ENCODE results near the gene SLC35C1.
"Not testable (repeated sequence)": the region's sequence is repeated elsewhere in the genome, so short reads cannot be mapped to it uniquely, and the experiment has no call there.

Gene SLC35C1

DNA sequence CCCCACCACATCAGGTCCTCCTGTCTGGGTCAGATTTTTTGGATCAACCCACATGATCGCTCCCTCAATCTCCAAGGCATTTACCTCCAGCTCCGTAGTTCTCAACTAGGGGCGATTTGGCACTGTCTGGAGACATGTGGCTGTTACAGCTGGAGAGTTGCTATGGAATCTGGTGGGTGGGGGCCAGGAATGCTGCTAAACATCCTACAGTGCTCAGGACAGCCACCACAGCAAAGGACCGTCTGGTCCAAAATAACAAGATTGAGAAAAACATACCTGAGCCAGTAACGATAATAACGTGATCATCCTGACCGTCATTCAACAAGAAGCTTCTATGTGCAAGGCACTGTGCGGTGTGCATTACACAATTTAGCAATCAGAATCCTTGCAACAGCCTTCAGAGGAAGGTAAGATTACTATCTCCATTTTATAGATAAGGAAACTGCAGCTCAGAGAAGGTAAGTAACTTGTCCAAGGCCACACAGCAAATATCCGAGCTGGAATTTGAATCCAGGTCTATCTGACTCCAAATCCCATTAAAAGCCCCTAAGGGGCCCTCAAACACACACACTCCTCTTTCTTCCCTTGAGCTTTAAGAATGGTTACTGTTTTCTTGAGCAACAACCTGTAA is 28.0 kb downstream of the SLC35C1 start:
- Mint-ChIP-seq H3K9me3 (no peaks in the 10 kb centered on the region), H3K27me3 (peaks cover 12% of the 10 kb centered on the region), H3K27ac (no peak overlapping the region), H3K4me3 (no peak overlapping the region), H3K36me3 (no peaks in the 10 kb centered on the region), H3K4me1 (peaks cover 7% of the 10 kb centered on the region)
- ATAC-seq (ENCODE audit: low read depth) (no peak), DNase-seq (ENCODE audit: low spot score in 2 of 2) (no peak)

DNA sequence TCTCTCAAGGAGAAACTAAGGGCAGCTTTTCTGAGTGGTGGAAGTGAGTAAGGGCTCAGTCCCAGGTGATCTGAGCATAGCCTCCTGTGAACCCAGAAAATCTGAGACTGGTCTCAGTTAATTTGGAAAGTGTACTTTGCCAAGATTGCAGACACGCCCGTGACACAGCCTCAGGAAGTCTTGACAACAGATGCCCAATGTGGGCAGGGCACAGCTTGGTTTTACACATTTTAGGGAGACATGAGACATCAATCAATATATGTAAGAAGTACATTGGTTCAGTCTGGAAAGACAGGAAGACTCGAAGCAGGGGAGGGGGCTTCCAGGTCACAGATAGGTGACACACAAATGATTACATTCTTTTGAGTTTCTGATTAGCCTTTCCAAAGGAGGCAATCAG is 28.8 kb downstream of the SLC35C1 start:
- Mint-ChIP-seq H3K4me3 (no peak overlapping the region), H3K36me3 (no peaks in the 10 kb centered on the region), H3K27me3 (peaks cover 10% of the 10 kb centered on the region), H3K27ac (no peak overlapping the region), H3K4me1 (peaks cover 7% of the 10 kb centered on the region), H3K9me3 (no peaks in the 10 kb centered on the region)
- no peak for DNase-seq (ENCODE audit: low spot score in 2 of 2)
- no peak for ATAC-seq (ENCODE audit: low read depth)

DNA sequence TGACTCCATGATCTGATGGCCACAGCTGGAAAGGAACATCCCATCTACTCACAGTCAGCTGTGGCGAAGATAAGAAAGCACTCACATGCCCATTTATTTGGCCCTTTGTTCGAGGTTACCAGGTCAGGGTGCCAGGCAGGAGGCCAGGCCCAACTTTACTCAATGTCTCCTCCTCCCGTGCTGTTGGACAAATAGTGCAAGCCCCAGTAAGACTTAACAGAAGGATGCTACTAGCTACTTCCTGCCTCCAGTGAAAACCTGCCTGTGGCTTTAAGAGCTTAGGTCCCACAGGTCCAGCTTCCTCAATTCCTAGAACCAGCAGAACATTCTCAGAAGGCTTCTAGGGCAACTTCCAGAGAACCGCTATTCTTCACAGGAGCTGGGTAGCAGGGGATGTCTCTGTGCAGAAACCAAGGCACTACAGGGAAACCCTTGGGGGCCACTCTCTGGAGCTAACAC is 29.4 kb downstream of the SLC35C1 start:
- Mint-ChIP-seq H3K27me3 (peaks cover 10% of the 10 kb centered on the region), H3K4me3 (no peak overlapping the region), H3K4me1 (peaks cover 7% of the 10 kb centered on the region), H3K27ac (no peak overlapping the region), H3K9me3 (no peaks in the 10 kb centered on the region), H3K36me3 (no peaks in the 10 kb centered on the region)
- DNase-seq (ENCODE audit: low spot score in 2 of 2) (no peak), ATAC-seq (ENCODE audit: low read depth) (no peak)

DNA sequence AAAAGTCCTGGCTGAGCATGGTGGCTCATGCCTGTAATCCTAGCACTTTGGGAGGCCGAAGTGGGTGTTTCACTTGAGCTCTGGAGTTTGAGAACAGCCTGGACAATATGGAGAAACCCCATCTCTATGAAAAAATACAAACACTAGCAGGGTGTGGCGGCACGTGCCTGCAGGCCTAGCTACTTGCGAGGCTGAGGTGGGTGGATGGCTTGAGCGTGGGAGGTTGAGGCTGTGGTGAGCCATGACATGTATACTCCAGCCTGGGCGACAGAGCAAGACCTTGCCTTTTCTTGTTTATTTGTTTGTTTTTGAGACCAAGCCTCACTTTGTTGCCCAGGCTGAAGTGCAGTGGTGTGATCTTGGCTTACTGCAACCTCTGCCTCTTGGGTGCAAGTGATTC is 34.3 kb downstream of the SLC35C1 start:
- ATAC-seq (ENCODE audit: low read depth): no peak
- Mint-ChIP-seq H3K4me3 (no peak overlapping the region), H3K27me3 (no peaks in the 10 kb centered on the region), H3K9me3 (no peaks in the 10 kb centered on the region), H3K27ac (no peak overlapping the region), H3K36me3 (no peaks in the 10 kb centered on the region), H3K4me1 (peaks cover 15% of the 10 kb centered on the region)
- no peak for DNase-seq (ENCODE audit: low spot score in 2 of 2)

DNA sequence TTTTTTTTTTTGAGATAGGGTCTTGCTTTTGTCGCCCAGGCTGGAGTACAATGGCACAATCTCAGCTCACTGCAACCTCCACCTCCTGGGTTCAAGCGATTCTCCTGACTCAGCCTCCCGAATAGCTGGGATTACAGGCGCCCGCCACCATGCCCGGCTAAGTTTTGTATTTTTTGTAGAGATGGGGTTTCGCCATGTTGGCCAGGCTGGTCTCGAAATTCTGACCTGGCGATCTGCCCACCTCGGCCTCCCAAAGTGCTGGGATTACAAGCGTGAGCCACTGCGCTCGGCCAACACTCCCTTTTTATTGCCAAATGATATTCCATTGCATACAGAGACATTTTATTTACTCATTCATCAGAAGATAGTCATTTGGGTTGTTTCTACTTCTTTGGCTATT is 35.3 kb downstream of the SLC35C1 start:
- H3K36me3 Mint-ChIP-seq; H3K4me3 Mint-ChIP-seq; DNase-seq (ENCODE audit: low spot score in 2 of 2); ATAC-seq (ENCODE audit: low read depth); H3K27me3 Mint-ChIP-seq; H3K9me3 Mint-ChIP-seq: not testable (repeated sequence)
- Mint-ChIP-seq H3K27ac (peak overlapping the region; percentile 5), H3K4me1 (peaks cover 15% of the 10 kb centered on the region)

DNA sequence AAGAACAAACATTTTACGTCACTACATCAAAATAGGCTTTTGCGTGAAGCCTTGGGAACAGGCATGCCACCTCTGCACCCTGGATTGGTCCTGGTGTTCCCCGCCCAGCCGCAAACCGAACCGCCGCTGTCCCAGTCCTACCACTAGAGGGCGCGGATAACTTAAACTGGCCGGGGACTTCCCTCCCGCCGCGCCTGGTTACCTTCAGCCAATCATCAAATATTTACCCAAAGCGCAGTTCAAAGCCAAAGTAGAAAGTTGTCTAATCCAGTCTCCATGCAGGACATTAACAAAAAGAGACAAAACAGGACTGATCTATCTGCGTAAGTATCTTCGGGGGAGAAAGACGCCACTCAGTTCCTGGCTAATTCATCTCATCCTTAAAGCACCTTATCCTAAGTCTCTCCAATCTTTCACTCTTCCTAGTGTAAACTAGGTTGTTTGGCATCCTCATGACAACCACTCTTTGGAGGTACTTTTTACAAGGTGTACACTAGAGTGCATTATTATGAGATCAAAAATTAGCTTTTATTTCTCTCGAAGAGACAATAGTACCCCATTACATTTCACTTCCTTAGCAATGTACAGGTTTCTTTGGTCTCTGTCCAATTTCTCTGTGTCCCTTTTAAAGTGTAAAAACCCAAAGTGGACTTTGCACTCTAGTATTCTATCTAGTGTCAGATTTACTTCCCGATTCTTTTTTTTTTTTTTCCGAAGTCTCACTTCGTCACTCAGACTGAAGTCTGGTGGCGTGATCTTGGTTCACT is 38.4 kb downstream of the SLC35C1 start:
- peaks cover 21% of the 10 kb centered on the region for H3K4me1 Mint-ChIP-seq
- no peaks in the 10 kb centered on the region for H3K9me3 Mint-ChIP-seq
- peak overlapping the region; percentile 15 for H3K4me3 Mint-ChIP-seq
- peak overlapping the region; percentile 96 for H3K27ac Mint-ChIP-seq
- ATAC-seq (ENCODE audit: low read depth) (peak; percentile 33), DNase-seq (ENCODE audit: low spot score in 2 of 2) (peak; percentile 91 to 93)
- H3K36me3 Mint-ChIP-seq: no peaks in the 10 kb centered on the region
- no peaks in the 10 kb centered on the region for H3K27me3 Mint-ChIP-seq

DNA sequence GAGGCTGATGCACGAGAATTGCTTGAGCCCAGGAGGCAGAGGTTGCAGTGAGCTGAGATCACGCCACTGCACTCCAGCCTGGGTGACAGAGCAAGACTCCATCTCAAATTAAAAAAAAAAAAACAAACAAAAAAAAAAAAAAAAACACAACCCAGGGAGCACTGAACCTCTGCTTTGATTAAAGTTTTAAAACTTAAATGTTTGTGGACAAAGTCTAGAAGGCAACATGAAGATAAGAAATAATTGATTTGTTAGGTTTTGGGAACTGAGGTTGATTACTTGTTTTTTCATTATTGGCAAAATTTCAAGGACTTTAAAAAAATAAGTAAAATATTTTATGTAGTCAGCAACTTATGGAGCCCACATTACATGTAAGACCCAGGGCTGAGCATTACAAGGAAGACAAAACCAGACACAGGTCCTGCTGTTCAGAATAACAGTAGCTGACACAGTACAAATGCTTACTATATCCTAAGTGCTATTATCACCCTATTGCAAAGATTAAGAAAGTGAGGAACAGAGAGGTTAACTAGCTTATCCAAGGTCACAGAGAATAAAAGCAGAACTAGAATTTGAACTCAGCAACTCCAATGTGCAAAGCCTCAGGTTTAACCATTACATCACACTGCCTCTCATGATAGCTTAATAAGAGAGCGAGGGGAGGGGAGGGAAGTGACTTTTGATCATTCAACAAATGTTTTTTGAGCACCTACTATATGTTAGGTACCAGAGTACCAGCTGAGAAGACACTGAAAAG is 40.1 kb downstream of the SLC35C1 start:
- Mint-ChIP-seq H3K9me3 (no peaks in the 10 kb centered on the region), H3K4me3 (no peak overlapping the region), H3K36me3 (no peaks in the 10 kb centered on the region), H3K4me1 (peaks cover 32% of the 10 kb centered on the region), H3K27ac (peak overlapping the region; percentile 99), H3K27me3 (no peaks in the 10 kb centered on the region)
- ATAC-seq (ENCODE audit: low read depth): no peak
- DNase-seq (ENCODE audit: low spot score in 2 of 2): no peak

DNA sequence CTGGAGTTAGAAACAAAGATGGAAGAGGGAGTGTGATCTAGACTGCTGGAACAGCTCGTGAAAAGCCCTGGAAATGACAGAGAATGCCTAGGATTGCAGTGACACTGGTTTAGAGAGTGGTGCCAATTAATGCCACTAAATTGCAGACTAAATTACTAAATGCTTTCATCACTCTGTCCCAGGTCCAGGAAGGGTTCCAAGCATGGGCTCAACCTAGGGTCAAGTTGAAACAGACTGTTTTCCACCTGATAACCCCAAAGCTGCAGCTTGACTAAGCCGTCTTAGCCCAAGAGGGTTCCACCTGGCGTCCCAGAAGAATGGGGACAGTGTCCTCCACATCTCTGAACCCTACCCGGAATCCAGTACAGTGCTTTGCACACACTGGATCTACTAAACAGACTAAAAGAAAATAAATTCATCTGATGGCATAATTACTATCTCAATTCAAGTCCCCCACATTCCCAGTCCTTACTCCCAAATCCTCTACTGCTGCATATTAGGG is 41.3 kb downstream of the SLC35C1 start:
- Mint-ChIP-seq H3K9me3 (no peaks in the 10 kb centered on the region), H3K27me3 (no peaks in the 10 kb centered on the region), H3K36me3 (no peaks in the 10 kb centered on the region), H3K4me3 (peak overlapping the region; percentile 80), H3K4me1 (peaks cover 38% of the 10 kb centered on the region), H3K27ac (peak overlapping the region; percentile 99)
- ATAC-seq (ENCODE audit: low read depth) (no peak), DNase-seq (ENCODE audit: low spot score in 2 of 2) (no peak)

DNA sequence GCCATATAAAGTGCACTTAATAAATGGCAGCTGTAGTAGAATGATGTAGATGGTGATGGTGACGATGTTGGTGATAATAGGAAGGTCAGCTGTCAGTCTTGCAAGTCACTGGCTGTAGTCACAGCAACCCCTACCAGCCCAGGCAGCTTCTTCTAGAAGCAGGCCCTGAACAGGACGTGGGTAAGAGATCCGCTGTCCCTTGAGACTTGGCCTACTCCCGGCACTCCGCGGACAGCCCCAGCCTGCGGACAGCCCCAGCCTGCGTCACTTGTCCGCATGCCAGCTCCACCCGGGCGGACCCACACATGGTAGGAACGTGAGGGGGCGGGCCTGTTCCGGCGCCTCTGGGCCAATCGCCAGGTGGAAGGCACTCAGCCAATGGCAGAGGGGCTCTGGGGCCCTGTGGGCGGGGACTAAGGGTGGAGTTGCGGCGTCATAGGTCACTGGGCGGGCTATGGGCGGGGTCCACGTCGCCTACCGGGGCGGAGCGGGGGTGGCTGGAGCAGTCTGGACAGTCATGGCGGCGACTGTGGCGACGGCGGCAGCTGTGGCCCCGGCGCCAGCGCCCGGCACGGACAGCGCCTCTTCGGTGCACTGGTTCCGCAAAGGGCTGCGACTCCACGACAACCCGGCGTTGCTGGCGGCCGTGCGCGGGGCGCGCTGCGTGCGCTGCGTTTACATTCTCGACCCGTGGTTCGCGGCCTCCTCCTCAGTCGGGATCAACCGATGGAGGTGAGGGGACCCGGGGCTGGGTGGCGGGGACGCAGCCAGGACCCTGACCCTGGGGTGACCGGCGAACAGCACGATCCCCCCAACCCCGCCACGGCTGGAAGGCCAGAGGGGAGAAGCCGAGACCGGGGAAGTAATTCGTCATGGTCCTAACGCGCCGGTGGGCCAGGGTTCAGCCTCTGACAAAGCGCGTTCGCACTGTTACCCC is 42.3 kb downstream of the SLC35C1 start, which contains the start of gene CRY2:
TSS of gene CRY2 (plus strand) at position 502 of the 937 bp plus-strand sequence. CDS start at position 518, 16 bp downstream.
- Mint-ChIP-seq H3K36me3 (no peaks in the 10 kb centered on the region), H3K4me1 (peaks cover 44% of the 10 kb centered on the region), H3K27ac (peak within 1 kb of the TSS; percentile 99), H3K4me3 (peak within 1 kb of the TSS; percentile 80), H3K27me3 (no peaks in the 10 kb centered on the region), H3K9me3 (no peaks in the 10 kb centered on the region)
- ATAC-seq (ENCODE audit: low read depth): peak; percentile 75
- DNase-seq (ENCODE audit: low spot score in 2 of 2): peak; percentile 98 to 99

DNA sequence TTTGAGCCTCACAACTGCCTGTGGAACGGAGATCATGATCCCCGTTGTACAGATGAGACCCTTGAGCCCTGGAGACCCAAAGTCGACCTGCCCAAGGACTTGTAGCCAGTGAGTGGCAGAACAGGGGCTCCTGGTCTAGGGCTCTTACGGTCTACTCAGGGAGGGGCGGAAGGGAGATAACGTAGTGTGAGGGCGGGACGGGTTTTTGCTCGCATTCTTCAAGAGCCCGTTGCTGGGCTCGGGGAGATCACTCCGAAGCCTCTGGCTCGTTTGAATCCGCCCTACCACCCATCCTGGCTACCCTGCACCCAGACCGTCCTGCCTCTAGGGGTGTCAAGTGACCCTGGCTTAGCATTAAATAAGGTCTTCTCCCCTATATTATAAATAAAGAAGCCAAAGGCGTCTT is 43.0 kb downstream of the SLC35C1 start:
- Mint-ChIP-seq H3K9me3 (no peaks in the 10 kb centered on the region), H3K36me3 (no peaks in the 10 kb centered on the region), H3K4me1 (peaks cover 49% of the 10 kb centered on the region), H3K4me3 (peak overlapping the region; percentile 80), H3K27me3 (no peaks in the 10 kb centered on the region), H3K27ac (peak overlapping the region; percentile 99)
- DNase-seq (ENCODE audit: low spot score in 2 of 2): peak in 1 of 2 donors; percentile 38
- peak; percentile 4 for ATAC-seq (ENCODE audit: low read depth)

DNA sequence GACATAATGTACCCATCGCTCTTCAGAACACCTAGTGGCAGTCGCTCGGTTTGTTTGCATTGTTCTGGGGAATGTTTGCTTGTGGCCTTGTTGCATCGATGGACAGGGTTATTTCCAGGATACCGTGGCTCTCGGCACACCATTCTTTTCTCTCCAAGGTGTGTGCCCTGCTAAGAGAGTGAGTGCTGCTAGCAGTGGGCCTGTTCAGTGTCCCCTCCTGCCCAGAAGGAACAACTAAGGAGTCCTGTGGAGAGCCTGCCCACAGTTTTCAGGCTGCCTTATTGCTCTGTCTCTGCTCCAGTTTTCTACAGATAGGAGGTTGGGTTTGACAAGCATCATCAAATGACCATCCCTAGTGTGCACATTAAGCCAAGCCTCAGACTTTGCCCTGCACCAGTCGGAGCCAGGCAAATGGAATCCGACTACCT is 43.7 kb downstream of the SLC35C1 start:
- no peaks in the 10 kb centered on the region for H3K27me3 Mint-ChIP-seq

DNA sequence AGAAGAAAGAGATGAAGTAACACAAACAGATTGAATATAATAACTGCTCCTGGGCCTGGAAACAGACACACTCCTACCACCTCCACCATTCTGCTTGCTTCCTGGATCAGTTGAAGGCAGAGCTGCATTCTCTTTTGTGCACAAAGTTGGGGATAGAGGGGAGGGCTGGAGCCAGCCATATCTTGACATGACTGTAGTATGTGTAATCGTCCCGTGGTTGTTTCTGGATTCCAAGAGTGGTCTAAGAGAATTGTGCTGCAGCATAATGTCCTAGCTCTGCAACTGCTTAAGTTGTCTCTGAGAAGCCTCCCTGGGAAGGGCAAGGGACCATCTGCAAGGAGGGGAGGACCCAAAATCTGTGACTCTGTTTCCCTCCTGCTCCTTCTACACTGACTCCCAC is 45.5 kb downstream of the SLC35C1 start:
- no peak overlapping the region for H3K4me3 Mint-ChIP-seq
- H3K27ac Mint-ChIP-seq: no peak overlapping the region
- DNase-seq (ENCODE audit: low spot score in 2 of 2) (no peak), ATAC-seq (ENCODE audit: low read depth) (no peak)
- H3K27me3 Mint-ChIP-seq: no peaks in the 10 kb centered on the region
- peaks cover 5% of the 10 kb centered on the region for H3K36me3 Mint-ChIP-seq
- peaks cover 42% of the 10 kb centered on the region for H3K4me1 Mint-ChIP-seq
- H3K9me3 Mint-ChIP-seq: no peaks in the 10 kb centered on the region

More for the DNA sequence above, 43.7 kb downstream of the SLC35C1 start:
- Mint-ChIP-seq H3K4me1 (peaks cover 43% of the 10 kb centered on the region), H3K9me3 (no peaks in the 10 kb centered on the region), H3K27ac (peak overlapping the region; percentile 99), H3K4me3 (peak overlapping the region; percentile 80), H3K36me3 (no peaks in the 10 kb centered on the region)
- ATAC-seq (ENCODE audit: low read depth) (no peak), DNase-seq (ENCODE audit: low spot score in 2 of 2) (no peak)

DNA sequence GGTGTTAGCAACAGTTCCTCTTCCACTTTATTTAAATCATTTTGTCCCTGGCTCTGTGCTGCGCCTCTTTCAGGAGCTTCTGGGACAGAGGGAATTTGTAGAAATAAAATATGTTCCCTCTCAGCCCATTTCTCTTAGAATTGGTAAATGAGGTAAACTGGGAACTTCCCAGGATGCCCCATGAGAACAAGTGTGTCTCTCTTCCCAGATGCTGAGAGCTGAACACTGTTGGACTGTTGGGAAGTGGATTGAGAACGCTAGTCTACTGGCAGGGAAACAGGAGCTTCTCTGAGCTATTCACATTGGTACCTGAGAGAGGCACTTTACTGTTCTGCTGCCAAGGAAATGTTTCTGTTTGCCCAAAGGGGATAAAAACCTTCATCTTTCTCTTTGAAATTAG is 46.3 kb downstream of the SLC35C1 start:
- H3K4me3 Mint-ChIP-seq: no peak overlapping the region
- peaks cover 39% of the 10 kb centered on the region for H3K4me1 Mint-ChIP-seq
- H3K9me3 Mint-ChIP-seq: no peaks in the 10 kb centered on the region
- DNase-seq (ENCODE audit: low spot score in 2 of 2) (no peak), ATAC-seq (ENCODE audit: low read depth) (no peak)
- peaks cover 8% of the 10 kb centered on the region for H3K36me3 Mint-ChIP-seq
- no peak overlapping the region for H3K27ac Mint-ChIP-seq
- no peaks in the 10 kb centered on the region for H3K27me3 Mint-ChIP-seq
